ENCODE results near the gene IGSF22.

The IGSF22 gene

GRCh38 chr11:18726040-18726439 lies at the start of gene IGSF22:
TSS of gene IGSF22 (minus strand) at chr11:18726188. CDS start at chr11:18724236, 1,952 bp downstream.
- DNase-seq = no peak

DNA sequence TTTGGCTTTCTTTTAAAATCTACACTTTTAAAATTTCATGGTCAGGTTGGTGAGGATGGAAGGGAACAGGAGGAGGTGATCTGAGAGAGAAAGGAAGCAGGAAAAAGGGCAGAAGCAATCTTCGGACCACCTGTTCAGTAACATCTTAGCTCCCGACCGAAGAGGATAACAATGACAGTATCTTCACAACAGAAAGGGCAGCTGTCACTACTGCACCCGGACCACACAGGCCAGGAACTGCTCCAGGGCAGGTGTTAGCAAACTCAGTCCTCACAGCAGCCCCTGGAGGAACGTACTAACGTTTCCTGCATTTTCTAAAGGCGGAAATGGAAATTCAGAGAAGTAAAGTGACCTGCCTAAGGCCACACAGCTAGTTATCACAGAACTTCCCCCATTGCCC lies 48.8 kb upstream of the IGSF22 start:
- no peak for DNase-seq

DNA sequence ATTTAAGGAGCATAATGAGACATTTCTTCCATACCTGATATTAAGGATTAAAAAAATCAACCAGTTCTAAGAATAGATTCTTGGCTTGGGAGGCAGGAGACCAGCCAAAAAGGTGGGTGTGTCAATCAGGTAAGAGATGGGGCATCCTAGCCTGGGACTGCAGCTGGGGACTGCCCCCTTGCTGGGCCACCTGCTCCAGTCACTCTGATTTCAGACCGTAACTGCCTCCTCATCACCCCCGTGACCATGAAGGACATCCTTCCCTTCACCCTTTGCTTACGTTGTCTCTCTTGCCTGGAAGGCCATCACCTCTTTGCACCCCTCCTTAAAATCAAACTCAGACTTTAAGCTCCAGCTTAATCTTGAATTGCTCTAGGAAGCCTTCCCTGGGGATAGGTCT lies 47.7 kb upstream of the IGSF22 start:
- no peak for DNase-seq

DNA sequence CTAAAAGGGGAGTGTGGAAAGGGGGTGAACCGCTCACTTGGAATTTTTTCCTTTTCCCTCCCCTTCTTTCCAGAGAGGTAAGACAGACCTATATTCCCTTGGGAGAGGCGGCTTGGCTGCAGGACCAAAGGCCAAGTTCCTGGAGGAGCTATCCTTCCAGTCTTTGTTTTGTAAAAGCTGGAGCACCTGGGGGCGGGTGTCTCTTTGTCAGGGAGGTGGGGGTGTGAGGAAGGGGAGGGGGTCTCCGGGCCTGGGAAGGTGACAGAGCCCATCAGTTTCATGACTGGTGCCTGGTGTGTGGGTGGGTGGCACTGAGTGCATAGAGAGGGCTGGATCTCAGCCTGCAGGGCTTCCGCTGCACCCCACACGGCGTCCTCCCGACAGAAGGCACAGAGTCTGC lies 47.1 kb upstream of the IGSF22 start:
- DNase-seq = no peak

DNA sequence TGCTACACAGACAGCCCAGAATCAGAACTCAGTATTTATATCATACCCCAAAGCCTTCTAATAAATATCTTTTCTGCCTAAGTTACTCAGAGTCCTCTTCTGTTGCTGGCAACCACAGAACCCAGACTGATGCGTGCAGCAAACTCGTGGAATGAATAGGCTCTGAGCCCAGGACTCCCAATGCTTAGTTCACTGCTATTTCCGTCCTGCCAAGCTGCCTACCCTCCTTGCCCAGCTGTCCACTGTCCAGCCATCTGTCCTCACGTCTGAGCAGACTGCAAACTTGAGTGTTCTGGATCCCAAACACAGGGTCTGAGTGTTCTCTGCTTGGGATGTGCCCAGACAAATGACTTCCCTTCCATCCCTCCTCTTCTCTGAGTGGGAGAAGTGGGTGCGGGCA lies 46.2 kb upstream of the IGSF22 start:
- no peak for DNase-seq

GRCh38 chr11:18771266-18772035 lies 45.5 kb upstream of the IGSF22 start:
- no peak for DNase-seq

- no peak for DNase-seq
These were observed 44.6 kb upstream of the IGSF22 start for GRCh38 chr11:18770479-18771125.

- DNase-seq = no peak
These were observed 43.9 kb upstream of the IGSF22 start for GRCh38 chr11:18769802-18770456.

DNA sequence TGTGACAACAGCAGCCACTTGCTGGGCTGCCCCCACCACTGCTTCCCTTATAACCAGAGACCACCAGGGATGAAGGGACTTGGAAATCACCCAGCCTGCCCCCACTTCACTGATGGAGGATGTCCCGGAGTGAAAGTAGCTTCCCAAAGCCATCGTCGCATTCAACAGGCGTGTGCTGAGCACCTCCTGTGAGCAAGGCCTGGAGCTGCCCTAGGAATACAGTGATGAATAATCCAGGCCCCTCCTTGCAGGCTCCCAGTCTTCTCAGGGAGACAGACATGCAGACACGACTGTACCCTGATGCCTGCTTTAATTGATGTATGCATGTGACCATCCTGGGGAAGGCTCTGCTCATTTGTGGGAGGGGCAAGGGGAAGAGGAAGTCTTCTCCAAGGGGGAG lies 43.0 kb upstream of the IGSF22 start:
- DNase-seq = no peak

GRCh38 chr11:18768472-18768901 lies 42.5 kb upstream of the IGSF22 start:
- no peak for DNase-seq

- DNase-seq = no peak
These were observed 40.0 kb upstream of the IGSF22 start for GRCh38 chr11:18766015-18766414.

DNA sequence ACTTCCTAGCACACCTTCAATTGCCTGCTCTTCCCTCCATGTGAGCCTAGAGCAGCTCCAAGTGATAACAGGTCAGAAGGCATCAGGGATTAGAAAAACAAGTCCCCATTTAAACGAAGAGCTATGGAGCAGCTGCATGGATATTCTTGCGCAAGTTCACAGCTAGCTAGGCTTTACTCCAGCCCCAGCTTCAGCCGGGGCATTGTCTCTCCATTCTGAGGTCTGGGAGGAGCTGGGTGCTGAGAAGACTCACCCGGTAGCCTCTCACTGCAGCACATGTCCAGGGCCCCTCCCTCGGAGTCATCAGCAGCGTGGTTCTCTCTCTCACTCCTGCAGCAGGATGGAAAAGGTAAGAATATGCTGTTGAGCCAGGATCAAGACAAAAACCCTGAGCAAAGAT lies 39.6 kb upstream of the IGSF22 start:
- DNase-seq = no peak

GRCh38 chr11:18761741-18762140 lies 35.8 kb upstream of the IGSF22 start:
- DNase-seq = no peak

DNA sequence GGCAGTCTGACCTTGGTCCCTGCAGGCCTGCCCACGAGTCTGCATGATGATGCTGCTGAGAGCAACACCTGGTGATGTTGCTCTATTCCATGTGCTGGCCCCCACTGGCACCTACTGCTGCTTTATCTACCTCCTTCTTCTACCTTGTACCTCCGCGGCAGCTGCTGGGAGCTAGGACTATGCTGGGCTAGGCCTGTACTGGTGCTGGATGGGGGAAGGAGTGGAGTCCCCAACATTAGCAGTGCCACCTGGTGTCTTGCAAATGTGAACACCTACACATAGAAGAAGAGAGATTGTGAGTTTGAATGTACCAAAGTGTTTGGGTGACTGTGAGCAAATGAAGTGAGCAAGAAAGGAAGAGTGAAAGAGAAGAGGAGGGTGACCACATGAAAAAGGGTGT lies 35.2 kb upstream of the IGSF22 start:
- DNase-seq = no peak

DNA sequence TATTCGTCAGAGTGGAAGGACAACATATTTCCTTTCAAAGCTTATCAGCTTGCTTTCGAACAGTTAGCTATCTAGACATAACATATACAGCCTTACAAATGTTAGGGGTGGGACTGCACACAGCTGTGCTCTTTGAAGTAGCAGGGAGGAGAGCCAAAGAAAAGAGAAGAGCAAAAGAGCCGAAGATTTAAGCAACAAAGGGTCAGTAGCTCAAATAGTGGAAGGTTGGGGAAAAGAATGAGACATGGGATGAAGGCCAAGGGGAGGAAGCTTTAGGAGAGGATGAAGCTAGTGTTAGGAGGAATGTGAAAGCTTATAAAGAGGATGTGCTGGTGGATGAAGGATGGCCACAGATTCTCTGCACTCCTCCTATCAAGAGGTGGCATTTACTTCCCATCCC lies 31.8 kb upstream of the IGSF22 start:
- no peak for DNase-seq

- no peak for DNase-seq
These were observed 30.9 kb upstream of the IGSF22 start for GRCh38 chr11:18756889-18757288.

DNA sequence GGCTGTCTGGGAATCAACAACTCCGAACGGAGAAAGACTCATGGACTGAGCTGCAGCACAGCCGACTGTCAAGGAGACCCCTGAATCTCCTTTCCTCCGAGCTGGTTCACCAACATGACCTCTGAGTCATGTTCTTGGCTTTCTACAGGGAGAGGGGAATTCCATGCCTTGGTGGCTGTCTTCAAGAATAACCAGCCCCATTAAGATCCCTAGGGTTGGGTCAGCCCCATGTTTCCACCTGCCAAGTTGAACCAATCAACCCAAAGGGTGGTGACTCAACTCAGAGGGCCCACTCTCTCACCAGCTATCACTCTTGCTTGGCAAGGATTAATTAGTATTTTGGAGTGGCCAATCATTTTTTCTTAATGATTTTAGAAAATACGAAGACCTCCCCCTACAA lies 28.3 kb upstream of the IGSF22 start:
- no peak for DNase-seq

GRCh38 chr11:18752502-18752901 lies 26.5 kb upstream of the IGSF22 start:
- DNase-seq = no peak

- DNase-seq = no peak
These were observed 25.0 kb upstream of the IGSF22 start for GRCh38 chr11:18750944-18751343.

DNA sequence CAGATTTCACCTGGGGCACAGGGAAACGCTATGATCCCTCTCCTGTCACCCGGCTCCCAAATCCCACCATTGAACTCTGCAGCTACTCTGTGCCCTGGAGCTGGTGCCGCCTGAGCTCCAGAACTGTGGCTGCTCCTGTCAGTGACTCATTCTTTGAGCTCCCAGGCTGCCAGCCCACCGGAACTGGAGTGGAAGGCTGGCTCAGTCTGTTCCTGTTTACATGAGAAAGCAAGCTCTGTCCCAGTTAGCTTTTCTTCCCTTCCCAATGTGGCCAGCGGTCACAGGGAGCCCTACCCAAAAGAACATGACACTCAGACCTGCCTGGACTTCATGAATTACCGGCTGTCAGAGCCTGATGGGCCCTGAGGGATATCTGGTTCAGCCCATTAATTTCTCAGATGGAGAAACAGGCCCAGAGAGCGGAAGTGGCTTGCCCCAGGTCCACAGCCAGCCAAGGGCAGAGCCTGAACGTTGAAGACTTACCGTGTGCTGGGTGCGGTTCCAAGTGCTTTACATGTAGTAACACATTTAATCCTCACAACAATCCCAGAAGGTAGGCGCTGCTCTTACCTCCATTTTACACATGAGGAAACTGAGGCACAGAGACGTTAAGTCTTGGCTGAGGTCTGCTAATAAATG lies 23.8 kb upstream of the IGSF22 start:
- no peak for DNase-seq

GRCh38 chr11:18748766-18749365 lies 22.9 kb upstream of the IGSF22 start:
- no peak for DNase-seq

GRCh38 chr11:18745251-18745650 lies 19.3 kb upstream of the IGSF22 start:
- DNase-seq = no peak

GRCh38 chr11:18743900-18744514 lies 18.0 kb upstream of the IGSF22 start:
- no peak for DNase-seq
